K562 (cell line): ENCODE data around the gene KPTN. TPM values are rescaled to one million over a fixed set of nuclear protein-coding genes. Genes with fewer than 3 reads are reported as not detected.

ENCODE experiments used
- ARID1B ChIP-seq: fragments of 450-650 bp; IDR thresholded peaks from 2 replicates; pipeline ENCODE4 v1.6.1; 2016; ENCODE audit warnings: antibody characterized with exemption, mild to moderate bottlenecking, inconsistent platforms
- BCOR ChIP-seq: fragments of 450-650 bp; IDR thresholded peaks from 2 replicates; pipeline ENCODE4 v1.6.1; 2016
- BRCA1 ChIP-seq, 2 experiments: fragments of 450-650 bp in 1 of 2; sonication (generic) in 1 of 2; formaldehyde crosslinking in 1 of 2; IDR thresholded peaks; 2 replicates each; pipeline versions ENCODE4 v1.5.0 to v1.6.1; 2017 to 2020; ENCODE audit warnings: mild to moderate bottlenecking in 1 of 2, missing genetic modification reagents in 1 of 2
- CAMTA2 ChIP-seq: fragments of 250-450 bp; sonication (Bioruptor Pico); conservative IDR thresholded peaks from 2 replicates; pipeline ENCODE4 v1.5.1; 2022
- CBFB ChIP-seq: sonication (generic); formaldehyde crosslinking; IDR thresholded peaks from 2 replicates; pipeline ENCODE4 v1.4.0; 2020; ENCODE audit warnings: mild to moderate bottlenecking, missing genetic modification reagents
- GABPA ChIP-seq: fragments of 200-800 bp; sonication (Bioruptor generic); conservative IDR thresholded peaks from 2 replicates; pipeline ENCODE4 v1.6.1; 2016; ENCODE audit warnings: low read depth, missing genetic modification characterization, missing compliant biosample characterization
- KDM1A ChIP-seq, 2 experiments: fragments of 450-650 bp; IDR thresholded peaks; 2 replicates each; pipeline ENCODE4 v1.6.1; 2016; ENCODE audit warnings: mild to moderate bottlenecking in 2 of 2
- MAZ ChIP-seq, 2 experiments: fragments of 450-650 bp in 1 of 2; sonication (generic) in 1 of 2; formaldehyde crosslinking; IDR thresholded peaks in 1 of 2; conservative IDR thresholded peaks in 1 of 2; 2 replicates each; pipeline versions ENCODE4 v1.4.0 to v1.5.0; 2020; ENCODE audit warnings: mild to moderate bottlenecking in 1 of 2, missing genetic modification reagents in 1 of 2
- NEUROD1 ChIP-seq: fragments of 150-350 bp; IDR thresholded peaks from 2 replicates; pipeline ENCODE4 v1.6.1; 2014; ENCODE audit warnings: borderline replicate concordance, low read length, low read depth; ENCODE audit not compliant: partially characterized antibody
- NR2C1 ChIP-seq, 2 experiments: fragments of 450-650 bp; IDR thresholded peaks; 2 replicates each; pipeline ENCODE4 v1.6.1; 2017; ENCODE audit warnings: mild to moderate bottlenecking in 2 of 2, antibody characterized with exemption in 1 of 2, inconsistent platforms in 1 of 2, missing compliant biosample characterization in 1 of 2, missing genetic modification characterization in 1 of 2
- PHF20 ChIP-seq: fragments of 450-650 bp; IDR thresholded peaks from 2 replicates; pipeline ENCODE4 v1.6.1; 2018; ENCODE audit not compliant: partially characterized antibody
- POLR2G ChIP-seq: fragments of 200-400 bp; formaldehyde crosslinking; IDR thresholded peaks from 2 replicates; pipeline ENCODE4 v1.6.1; 2017; ENCODE audit warnings: low read depth, mild to moderate bottlenecking, antibody characterized with exemption, low read length, moderate library complexity
- RAD21 ChIP-seq, 2 experiments: fragments of 250-450 bp in 1 of 2; fragments of 450-650 bp in 1 of 2; sonication (Bioruptor Pico) in 1 of 2; formaldehyde crosslinking in 1 of 2; IDR thresholded peaks in 1 of 2; conservative IDR thresholded peaks in 1 of 2; 2 replicates each; pipeline versions ENCODE4 v1.4.0 to v1.8.0; 2020 to 2022; ENCODE audit warnings: mild to moderate bottlenecking in 2 of 2, moderate library complexity in 1 of 2
- SMAD3 ChIP-seq: fragments of 450-650 bp; formaldehyde crosslinking; conservative IDR thresholded peaks from 2 replicates; pipeline ENCODE4 v1.4.0; 2020; ENCODE audit warnings: mild to moderate bottlenecking
- SP2 ChIP-seq: IDR thresholded peaks from 2 replicates; pipeline ENCODE4 v1.6.1; 2011; ENCODE audit warnings: mild to moderate bottlenecking, low read depth, low read length, moderate library complexity; ENCODE audit not compliant: poor library complexity, severe bottlenecking; ENCODE audit errors: extremely low read depth
- SRSF1 ChIP-seq: fragments of 200-400 bp; formaldehyde crosslinking; IDR thresholded peaks from 2 replicates; pipeline ENCODE4 v1.6.1; 2017; ENCODE audit warnings: mild to moderate bottlenecking, low read depth, low read length, moderate library complexity
- TCF7L2 ChIP-seq: fragments of 150-350 bp; IDR thresholded peaks from 2 replicates; pipeline ENCODE4 v1.6.1; 2016; ENCODE audit warnings: low read depth, mild to moderate bottlenecking, low read length, moderate library complexity
- ZNF134 ChIP-seq: fragments of 250-450 bp; sonication (Bioruptor Pico); conservative IDR thresholded peaks from 2 replicates; pipeline ENCODE4 v1.4.0; 2020
- ZNF184 ChIP-seq: sonication (generic); formaldehyde crosslinking; IDR thresholded peaks from 2 replicates; pipeline ENCODE4 v1.5.0; 2020; ENCODE audit warnings: missing genetic modification reagents
- ZNF217 ChIP-seq: sonication (generic); formaldehyde crosslinking; IDR thresholded peaks from 2 replicates; pipeline ENCODE4 v1.8.0; 2022; ENCODE audit warnings: mild to moderate bottlenecking, missing genetic modification reagents
- ZNF77 ChIP-seq: fragments of 250-450 bp; sonication (Bioruptor Pico); IDR thresholded peaks from 2 replicates; pipeline ENCODE4 v1.5.0; 2020
- polyA plus RNA-seq, 8 experiments: library from polyadenylated mRNA; depleted of rRNA in 4 of 8; stranded (reverse) in 5 of 8; unstranded in 3 of 8; fragments of >200 nt; fragmentation: Nextera tagmentation in 2 of 8; fragmentation: Illumina TruSeq in 1 of 8; extraction: Ambion mirVana in 2 of 8; extraction: Trizol in 1 of 8; gene quantifications; 2 replicates each; pipeline versions ENCODE4 v1.2.1 to v1.2.3, GENCODE V29; 2011 to 2014; ENCODE audit warnings: inconsistent platforms in 1 of 8, missing spikeins in 1 of 8
- total RNA-seq, 7 experiments: library from RNA; depleted of rRNA in 6 of 7; stranded (reverse); fragments of >200 nt in 6 of 7; fragmentation: Illumina TruSeq in 2 of 7; extraction: Trizol in 2 of 7; gene quantifications; 2 replicates each; pipeline versions ENCODE4 v1.2.1 to v1.2.3, GENCODE V29; 2011 to 2021; ENCODE audit warnings: low replicate concordance in 1 of 7
- TF ChIP-seq, protein P1 (sequence below): sonication (generic); formaldehyde crosslinking; IDR thresholded peaks from 2 replicates; pipeline ENCODE4 v1.8.1; 2023; ENCODE audit warnings: mild to moderate bottlenecking, missing genetic modification reagents
- TF ChIP-seq, protein P2 (sequence below): fragments of 450-650 bp; IDR thresholded peaks from 2 replicates; pipeline ENCODE4 v1.7.1; 2018; ENCODE audit warnings: mild to moderate bottlenecking, low read depth; ENCODE audit not compliant: partially characterized antibody

KPTN gene
- total and polyA plus RNA-seq, 9 of the 15 experiments (the other 6 are each of a cell fraction or from before 2014, with no cell fraction given) = 0.56 to 18.2 (median 8.5) TPM

GRCh38 chr19:47483800-47484690 lies at the start of gene KPTN (continued):
- TF ChIP-seq, protein P1, sequence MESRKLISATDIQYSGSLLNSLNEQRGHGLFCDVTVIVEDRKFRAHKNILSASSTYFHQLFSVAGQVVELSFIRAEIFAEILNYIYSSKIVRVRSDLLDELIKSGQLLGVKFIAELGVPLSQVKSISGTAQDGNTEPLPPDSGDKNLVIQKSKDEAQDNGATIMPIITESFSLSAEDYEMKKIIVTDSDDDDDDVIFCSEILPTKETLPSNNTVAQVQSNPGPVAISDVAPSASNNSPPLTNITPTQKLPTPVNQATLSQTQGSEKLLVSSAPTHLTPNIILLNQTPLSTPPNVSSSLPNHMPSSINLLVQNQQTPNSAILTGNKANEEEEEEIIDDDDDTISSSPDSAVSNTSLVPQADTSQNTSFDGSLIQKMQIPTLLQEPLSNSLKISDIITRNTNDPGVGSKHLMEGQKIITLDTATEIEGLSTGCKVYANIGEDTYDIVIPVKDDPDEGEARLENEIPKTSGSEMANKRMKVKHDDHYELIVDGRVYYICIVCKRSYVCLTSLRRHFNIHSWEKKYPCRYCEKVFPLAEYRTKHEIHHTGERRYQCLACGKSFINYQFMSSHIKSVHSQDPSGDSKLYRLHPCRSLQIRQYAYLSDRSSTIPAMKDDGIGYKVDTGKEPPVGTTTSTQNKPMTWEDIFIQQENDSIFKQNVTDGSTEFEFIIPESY (CRISPR knock-in tag) = peak; percentile 55
- TF ChIP-seq SP2 (no peak), RAD21 (CRISPR knock-in tag; conservative IDR thresholded peaks at IDR 0.05 in 1 of 2, IDR thresholded peaks at IDR 0.05 in 1 of 2) (peak; percentile 69 to 83), ZNF134 (CRISPR knock-in tag) (peak; percentile 42; the same call in 1 of the 2 replicates), NEUROD1 (peak; percentile 23), SMAD3 (CRISPR knock-in tag) (no peak), ARID1B (peak; percentile 29), NR2C1 (IDR thresholded peaks at IDR 0.05) (peak; percentile 81), NR2C1 (tag; IDR thresholded peaks at IDR 0.05) (peak; percentile 89), CAMTA2 (CRISPR knock-in tag) (no peak), TCF7L2 (no peak), CBFB (CRISPR knock-in tag) (no peak), ZNF77 (CRISPR knock-in tag) (no peak), ZNF184 (CRISPR knock-in tag) (no peak), BCOR (peak; percentile 90), SRSF1 (0 out of 2 replicates have a peak, but pooled peaks have one; percentile 69), KDM1A (IDR thresholded peaks at IDR 0.05) (peak in 1 of 2 experiments; percentile 66; a peak in 2 of 4 replicates), PHF20 (peak; percentile 86), ZNF217 (CRISPR knock-in tag) (no peak), POLR2G (peak; percentile 92), GABPA (tag) (peak; percentile 64), MAZ (CRISPR knock-in tag; conservative IDR thresholded peaks at IDR 0.05 in 1 of 2, IDR thresholded peaks at IDR 0.05 in 1 of 2) (peak; percentile 94 to 95), BRCA1 (IDR thresholded peaks at IDR 0.05) (no peak), BRCA1 (CRISPR knock-in tag; IDR thresholded peaks at IDR 0.05) (no peak)
- TF ChIP-seq, protein P2, sequence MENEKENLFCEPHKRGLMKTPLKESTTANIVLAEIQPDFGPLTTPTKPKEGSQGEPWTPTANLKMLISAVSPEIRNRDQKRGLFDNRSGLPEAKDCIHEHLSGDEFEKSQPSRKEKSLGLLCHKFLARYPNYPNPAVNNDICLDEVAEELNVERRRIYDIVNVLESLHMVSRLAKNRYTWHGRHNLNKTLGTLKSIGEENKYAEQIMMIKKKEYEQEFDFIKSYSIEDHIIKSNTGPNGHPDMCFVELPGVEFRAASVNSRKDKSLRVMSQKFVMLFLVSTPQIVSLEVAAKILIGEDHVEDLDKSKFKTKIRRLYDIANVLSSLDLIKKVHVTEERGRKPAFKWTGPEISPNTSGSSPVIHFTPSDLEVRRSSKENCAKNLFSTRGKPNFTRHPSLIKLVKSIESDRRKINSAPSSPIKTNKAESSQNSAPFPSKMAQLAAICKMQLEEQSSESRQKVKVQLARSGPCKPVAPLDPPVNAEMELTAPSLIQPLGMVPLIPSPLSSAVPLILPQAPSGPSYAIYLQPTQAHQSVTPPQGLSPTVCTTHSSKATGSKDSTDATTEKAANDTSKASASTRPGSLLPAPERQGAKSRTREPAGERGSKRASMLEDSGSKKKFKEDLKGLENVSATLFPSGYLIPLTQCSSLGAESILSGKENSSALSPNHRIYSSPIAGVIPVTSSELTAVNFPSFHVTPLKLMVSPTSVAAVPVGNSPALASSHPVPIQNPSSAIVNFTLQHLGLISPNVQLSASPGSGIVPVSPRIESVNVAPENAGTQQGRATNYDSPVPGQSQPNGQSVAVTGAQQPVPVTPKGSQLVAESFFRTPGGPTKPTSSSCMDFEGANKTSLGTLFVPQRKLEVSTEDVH = peak; percentile 96
